Measurements from ENCODE around the gene DDX10.

DNA sequence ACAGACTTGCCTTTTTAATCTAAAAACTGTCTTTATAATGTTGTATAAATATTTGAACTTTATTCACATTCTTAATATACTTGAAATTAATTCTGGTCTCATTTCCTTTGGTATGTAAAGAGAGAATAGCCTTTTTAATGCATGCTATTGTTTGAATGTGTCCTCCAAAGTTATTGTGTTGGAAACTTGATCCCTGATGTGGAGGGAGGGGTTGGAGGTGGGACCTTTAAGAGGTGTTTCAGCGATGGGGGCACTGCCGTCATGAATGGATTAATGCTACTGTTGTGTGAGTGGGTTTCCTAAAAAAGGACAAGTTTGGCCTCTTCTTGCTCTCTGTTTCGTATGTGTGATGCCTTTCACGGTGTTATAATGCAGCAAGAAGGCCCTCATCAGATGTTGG is 131.7 kb downstream of the DDX10 start:
- TF ChIP-seq, protein P1, sequence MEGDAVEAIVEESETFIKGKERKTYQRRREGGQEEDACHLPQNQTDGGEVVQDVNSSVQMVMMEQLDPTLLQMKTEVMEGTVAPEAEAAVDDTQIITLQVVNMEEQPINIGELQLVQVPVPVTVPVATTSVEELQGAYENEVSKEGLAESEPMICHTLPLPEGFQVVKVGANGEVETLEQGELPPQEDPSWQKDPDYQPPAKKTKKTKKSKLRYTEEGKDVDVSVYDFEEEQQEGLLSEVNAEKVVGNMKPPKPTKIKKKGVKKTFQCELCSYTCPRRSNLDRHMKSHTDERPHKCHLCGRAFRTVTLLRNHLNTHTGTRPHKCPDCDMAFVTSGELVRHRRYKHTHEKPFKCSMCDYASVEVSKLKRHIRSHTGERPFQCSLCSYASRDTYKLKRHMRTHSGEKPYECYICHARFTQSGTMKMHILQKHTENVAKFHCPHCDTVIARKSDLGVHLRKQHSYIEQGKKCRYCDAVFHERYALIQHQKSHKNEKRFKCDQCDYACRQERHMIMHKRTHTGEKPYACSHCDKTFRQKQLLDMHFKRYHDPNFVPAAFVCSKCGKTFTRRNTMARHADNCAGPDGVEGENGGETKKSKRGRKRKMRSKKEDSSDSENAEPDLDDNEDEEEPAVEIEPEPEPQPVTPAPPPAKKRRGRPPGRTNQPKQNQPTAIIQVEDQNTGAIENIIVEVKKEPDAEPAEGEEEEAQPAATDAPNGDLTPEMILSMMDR (IDR thresholded peaks at IDR 0.05) = no peak
- no peak for TF ChIP-seq ZFX (IDR thresholded peaks at IDR 0.05; ENCODE audit: borderline replicate concordance)
